Activated T-helper 1 cell treated with Interleukin-2 at 50 U/mL for 16 hours (primary cell): Measurements from ENCODE around the gene ARHGAP26.
"Not testable (repeated sequence)": the region's sequence is repeated elsewhere in the genome, so short reads cannot be mapped to it uniquely, and the experiment has no call there.

Experiments
- DNase-seq: peaks from one replicate; pipeline ENCODE4 v3.0.0-alpha.2; 2020; ENCODE audit warnings: low read depth

The ARHGAP26 gene

GRCh38 chr5:142934051-142934762 lies 164.0 kb downstream of the ARHGAP26 start:
- DNase-seq, result no peak

GRCh38 chr5:142935014-142935413 lies 164.8 kb downstream of the ARHGAP26 start:
- DNase-seq, result no peak

- no peak for DNase-seq
Measured at GRCh38 chr5:142937374-142937773, 167.2 kb downstream of the ARHGAP26 start.

- no peak for DNase-seq
Measured at GRCh38 chr5:142938266-142938880, 168.2 kb downstream of the ARHGAP26 start.

- no peak for DNase-seq
Measured at GRCh38 chr5:142939006-142939405, 168.8 kb downstream of the ARHGAP26 start.

- DNase-seq, result no peak
Measured at GRCh38 chr5:142939884-142940283, 169.7 kb downstream of the ARHGAP26 start.

GRCh38 chr5:142941245-142941644 lies 171.1 kb downstream of the ARHGAP26 start:
- DNase-seq, result no peak

GRCh38 chr5:142942901-142943300 lies 172.7 kb downstream of the ARHGAP26 start:
- DNase-seq, result no peak

GRCh38 chr5:142944140-142944539 lies 174.0 kb downstream of the ARHGAP26 start:
- DNase-seq, result no peak

- DNase-seq, result no peak
Measured at GRCh38 chr5:142945321-142945720, 175.1 kb downstream of the ARHGAP26 start.

GRCh38 chr5:142945845-142946244 lies 175.7 kb downstream of the ARHGAP26 start:
- DNase-seq, result no peak

GRCh38 chr5:142946547-142947426 lies 176.6 kb downstream of the ARHGAP26 start:
- no peak for DNase-seq

- no peak for DNase-seq
Measured at GRCh38 chr5:142947427-142947709, 177.2 kb downstream of the ARHGAP26 start.

GRCh38 chr5:142952229-142952628 lies 182.1 kb downstream of the ARHGAP26 start:
- DNase-seq, result no peak

GRCh38 chr5:142952871-142953270 lies 182.7 kb downstream of the ARHGAP26 start:
- DNase-seq, result not testable (repeated sequence)

GRCh38 chr5:142954455-142954854 lies 184.3 kb downstream of the ARHGAP26 start:
- DNase-seq, result no peak

- DNase-seq, result no peak
Measured at GRCh38 chr5:142955628-142956027, 185.5 kb downstream of the ARHGAP26 start.

GRCh38 chr5:142957528-142957927 lies 187.4 kb downstream of the ARHGAP26 start:
- no peak for DNase-seq

GRCh38 chr5:142958944-142959682 lies 188.9 kb downstream of the ARHGAP26 start:
- no peak for DNase-seq

GRCh38 chr5:142959683-142960657 lies 189.8 kb downstream of the ARHGAP26 start:
- DNase-seq, result no peak
